Measurements from ENCODE around the gene RWDD2A.

DNA sequence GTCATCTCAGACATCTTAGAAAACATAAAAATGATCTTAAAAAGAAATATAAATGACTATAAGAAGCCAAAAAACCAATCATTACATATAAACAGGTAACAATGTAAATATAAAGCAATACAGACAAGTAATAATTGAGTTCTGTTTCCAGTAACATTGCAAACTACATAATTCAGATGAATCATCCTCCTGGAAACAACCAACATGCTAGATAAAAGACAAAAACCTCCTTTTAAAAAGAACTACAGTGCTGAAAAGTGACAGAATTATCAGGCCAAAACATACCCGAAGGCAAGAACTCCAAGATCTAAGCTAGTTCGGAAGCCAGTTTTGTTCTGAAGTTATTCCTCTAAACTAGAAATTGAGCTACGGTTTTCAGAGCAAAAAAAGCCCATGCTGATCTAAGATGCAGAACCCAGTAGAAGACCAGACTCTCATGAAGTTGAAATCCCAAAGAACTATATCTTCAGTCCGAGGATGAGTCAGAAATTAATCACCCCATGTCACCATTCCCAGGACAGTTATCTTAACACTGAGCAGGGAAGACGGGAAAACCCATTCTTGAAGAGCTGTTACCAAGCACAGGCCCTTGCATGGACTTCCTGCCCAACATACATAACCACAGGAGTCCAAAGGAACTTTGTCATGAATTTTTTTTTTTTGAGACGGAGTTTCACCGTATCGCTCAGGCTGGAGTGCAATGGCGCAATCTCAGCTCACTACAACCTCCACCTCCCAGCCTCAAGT, 9.9 kb upstream of the RWDD2A start:
- no peak for TF ChIP-seq ZBTB1 (tag by site-specific recombination; IDR thresholded peaks at IDR 0.05)
- TF ChIP-seq ZNF423 (tag by site-specific recombination; IDR thresholded peaks at IDR 0.05) = no peak
- no peak for TF ChIP-seq KLF16 (tag by site-specific recombination; IDR thresholded peaks at IDR 0.05)
- TF ChIP-seq ELK4 (IDR thresholded peaks at IDR 0.05; ENCODE audit: borderline replicate concordance, low read depth, low read length) = no peak
